ENCODE measurements around the gene ARRDC1. TPM values are rescaled to one million over a fixed set of nuclear protein-coding genes. Genes with fewer than 3 reads are reported as not detected.
A peak's percentile ranks its signal among the peaks of the same experiment; 100 is the strongest.

Gene ARRDC1
- total and polyA plus RNA-seq, 9 of the 15 experiments (the other 6 are each of a cell fraction or from before 2014, with no cell fraction given): 0.21 to 45.3 (median 18.6) TPM

GRCh38 chr9:137604345-137605086 is 970 bp upstream of the ARRDC1 start:
- Histone ChIP-seq H2AFZ (ENCODE audit: low read depth, low read length) (no peak overlapping the region), H3K27ac (ENCODE audit: extremely low read depth, low read depth, low read length) (no peak overlapping the region), H3K27me3 (ENCODE audit: control insufficient read depth in 2 of 2, insufficient read depth in 2 of 2, low read length in 2 of 2) (no peaks in the 10 kb centered on the region), H3K9me1 (ENCODE audit: control insufficient read depth, insufficient read depth, low read length) (no peaks in the 10 kb centered on the region), H3K9me3 (replicated peaks; ENCODE audit: control insufficient read depth, insufficient read depth, low read depth, low read length) (no peaks in the 10 kb centered on the region), H4K20me1 (replicated peaks; ENCODE audit: control insufficient read depth, insufficient read depth, low read length) (peaks cover 7% of the 10 kb centered on the region; the same call in 1 of the 2 replicates), H3K79me2 (ENCODE audit: control insufficient read depth, insufficient read depth, low read length) (peaks cover 16% of the 10 kb centered on the region), H3K4me1 (replicated peaks in 1 of 2; ENCODE audit: control insufficient read depth in 2 of 2, insufficient read depth in 2 of 2, low read length in 2 of 2) (peaks cover 21 to 41% of the 10 kb centered on the region in 2 experiments; a peak in 4 of 5 replicates), H3K36me3 (ENCODE audit: control insufficient read depth, insufficient read depth, low read length) (no peaks in the 10 kb centered on the region), H3K4me3 (peak overlapping the region; percentile 38), H3K4me2 (ENCODE audit: insufficient read depth, low read length) (no peak overlapping the region), H3K9ac (ENCODE audit: insufficient read depth in 1 of 2, low read depth in 2 of 2, low read length in 2 of 2) (peak overlapping the region in 1 of 2 experiments; percentile 64; a peak in 1 of 4 replicates)
- 42% methylated on average over 28 of the region's 49 CpGs for WGBS (ENCODE audit: insufficient coverage, low coverage, missing lambda C conversion rate)
- DNase-seq (ENCODE audit: extremely low read depth in 1 of 4, low spot score in 3 of 4): no peak
- CTCF ChIA-PET (ENCODE audit: low intra/inter-chr PET ratio): no interaction called here
- TF ChIP-seq TAF15 (IDR thresholded peaks at IDR 0.05; ENCODE audit: low read depth, low read length) (no peak), FOXA3 (CRISPR knock-in tag; conservative IDR thresholded peaks at IDR 0.05 in 1 of 2, IDR thresholded peaks at IDR 0.05 in 1 of 2) (no peak), ZNF780A (CRISPR knock-in tag; IDR thresholded peaks at IDR 0.05) (no peak), MCM5 (IDR thresholded peaks at IDR 0.05; ENCODE audit: low read depth) (no peak), ZNF140 (CRISPR knock-in tag; IDR thresholded peaks at IDR 0.05) (no peak), ZNF134 (CRISPR knock-in tag; conservative IDR thresholded peaks at IDR 0.05) (no peak), ARID1B (IDR thresholded peaks at IDR 0.05) (no peak), DLX4 (CRISPR knock-in tag; IDR thresholded peaks at IDR 0.05) (no peak), ZNF280B (CRISPR knock-in tag; IDR thresholded peaks at IDR 0.05) (no peak), PPARD (CRISPR knock-in tag; IDR thresholded peaks at IDR 0.05) (no peak), ZNF239 (CRISPR knock-in tag; IDR thresholded peaks at IDR 0.05) (no peak), ETV5 (CRISPR knock-in tag; IDR thresholded peaks at IDR 0.05; ENCODE audit: low read depth) (no peak), VEZF1 (CRISPR knock-in tag; IDR thresholded peaks at IDR 0.05) (no peak), PHB (CRISPR knock-in tag; IDR thresholded peaks at IDR 0.05) (no peak)
- intact Hi-C loops (cut with micrococcal nuclease): no loop called here
- no TSS peak for BruUV-seq (replicated peaks)
- POLR2A ChIA-PET: interaction anchor here (3.2 kb wide), 1 partner anchor 13 kb away, joined by 28 read pairs; the partner anchor contains the start of gene ZMYND19
- no peak for ATAC-seq
- in situ Hi-C loops (cut with MboI): no loop called here
- no peak for FAIRE-seq

Measured in K562 (cell line).